GM13977 (cell line): Measurements from ENCODE around the gene ZNF320.
"Not testable (repeated sequence)": the region's sequence is repeated elsewhere in the genome, so short reads cannot be mapped to it uniquely, and the experiment has no call there.

Experiments
- DNase-seq: peaks from one replicate; pipeline ENCODE4 v3.0.0; 2012; ENCODE audit warnings: low spot score
- in situ Hi-C: fragments of 300-500 bp; cut with MboI; formaldehyde crosslinking; loops from one replicate; pipeline ENCODE4 v1.12.0; 2022; ENCODE audit warnings: low sequenced_read_pairs, low pct_unique_long_range_greater_than_20kb, mixed read lengths, inconsistent platforms; ENCODE audit not compliant: unreplicated experiment
- TF ChIP-seq, protein P1 (sequence below): IDR thresholded peaks from 2 replicates; pipeline ENCODE4 v1.5.1; 2012; ENCODE audit warnings: mild to moderate bottlenecking, control low read depth; ENCODE audit not compliant: insufficient read depth; ENCODE audit errors: extremely low read depth, missing control alignments

ZNF320 gene

DNA sequence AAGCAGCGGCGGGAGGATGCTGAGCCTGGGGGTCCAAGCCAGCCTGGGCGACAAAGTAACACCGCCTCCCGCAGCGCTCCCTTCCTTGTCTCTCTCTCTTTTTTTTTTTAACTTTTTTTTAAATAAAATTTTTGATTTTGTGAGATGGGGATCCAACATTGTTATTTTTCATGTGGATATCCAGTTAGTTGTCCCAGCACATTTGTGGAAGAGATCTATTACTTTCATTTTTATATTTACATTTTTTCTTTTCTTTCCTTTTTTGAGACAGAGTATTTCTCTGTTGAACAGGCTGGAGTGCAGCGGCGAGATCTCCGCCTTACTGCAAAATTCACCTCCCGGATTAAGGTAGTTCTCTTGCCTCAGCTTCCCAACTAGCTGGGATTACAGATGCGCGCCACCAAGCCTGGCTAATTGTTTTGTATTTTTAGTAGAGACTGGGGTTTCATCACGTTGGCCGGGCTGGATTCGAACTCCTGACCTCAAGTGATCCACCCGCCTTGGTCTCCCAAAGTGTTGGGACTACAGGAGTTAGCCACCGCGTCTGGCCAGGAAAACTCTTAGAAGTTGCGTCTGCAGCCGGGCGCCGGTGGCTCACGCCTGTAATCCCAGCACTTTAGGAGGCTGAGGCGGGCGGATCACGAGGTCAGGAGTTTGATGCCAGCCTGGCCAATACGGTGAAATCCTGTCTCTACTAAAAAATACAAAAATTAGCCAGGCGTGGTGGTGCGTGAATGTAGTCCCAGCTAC, 45.9 kb upstream of the ZNF320 start:
- no peak for DNase-seq
- in situ Hi-C loops: loop anchor here (10.0 kb wide), 1 partner anchor 89 kb away; the partner anchor contains the start of gene ZNF468
- TF ChIP-seq, protein P1, sequence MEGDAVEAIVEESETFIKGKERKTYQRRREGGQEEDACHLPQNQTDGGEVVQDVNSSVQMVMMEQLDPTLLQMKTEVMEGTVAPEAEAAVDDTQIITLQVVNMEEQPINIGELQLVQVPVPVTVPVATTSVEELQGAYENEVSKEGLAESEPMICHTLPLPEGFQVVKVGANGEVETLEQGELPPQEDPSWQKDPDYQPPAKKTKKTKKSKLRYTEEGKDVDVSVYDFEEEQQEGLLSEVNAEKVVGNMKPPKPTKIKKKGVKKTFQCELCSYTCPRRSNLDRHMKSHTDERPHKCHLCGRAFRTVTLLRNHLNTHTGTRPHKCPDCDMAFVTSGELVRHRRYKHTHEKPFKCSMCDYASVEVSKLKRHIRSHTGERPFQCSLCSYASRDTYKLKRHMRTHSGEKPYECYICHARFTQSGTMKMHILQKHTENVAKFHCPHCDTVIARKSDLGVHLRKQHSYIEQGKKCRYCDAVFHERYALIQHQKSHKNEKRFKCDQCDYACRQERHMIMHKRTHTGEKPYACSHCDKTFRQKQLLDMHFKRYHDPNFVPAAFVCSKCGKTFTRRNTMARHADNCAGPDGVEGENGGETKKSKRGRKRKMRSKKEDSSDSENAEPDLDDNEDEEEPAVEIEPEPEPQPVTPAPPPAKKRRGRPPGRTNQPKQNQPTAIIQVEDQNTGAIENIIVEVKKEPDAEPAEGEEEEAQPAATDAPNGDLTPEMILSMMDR: no peak

DNA sequence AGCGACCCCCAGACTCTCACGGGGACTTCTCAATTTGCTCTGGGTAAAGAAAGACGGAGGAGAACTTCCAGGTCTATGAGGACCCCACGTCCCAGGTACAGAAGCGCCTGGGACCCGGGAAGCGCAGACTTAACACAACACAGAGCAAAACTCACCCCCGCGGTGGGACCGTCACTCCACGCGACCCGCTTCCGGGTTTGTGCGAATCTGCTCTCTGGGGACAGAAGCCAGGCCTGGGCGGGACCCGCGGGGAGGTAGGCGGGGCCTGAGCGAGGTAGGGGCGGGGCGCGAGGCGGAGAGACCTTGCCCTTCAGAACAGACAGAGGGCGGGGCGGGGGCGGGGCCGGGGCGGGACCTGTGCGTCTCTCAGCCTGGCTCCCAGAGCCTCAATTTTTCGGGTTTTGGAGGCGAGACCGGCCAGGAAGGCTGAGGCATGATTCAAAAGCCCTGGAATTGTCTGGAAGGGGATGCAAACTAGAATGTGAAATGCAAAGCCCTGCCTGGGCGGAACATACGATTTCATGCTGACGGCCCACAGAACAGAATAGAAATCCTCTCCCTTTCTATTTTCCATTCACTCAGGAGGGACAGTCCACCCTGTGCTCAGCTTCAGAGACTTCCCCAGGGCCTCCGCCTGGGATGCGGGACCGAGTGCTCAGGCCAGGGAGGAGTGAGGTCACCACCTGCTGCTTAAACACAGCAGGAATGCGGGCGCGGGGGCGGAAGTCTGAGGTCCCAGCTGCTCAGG, 45.1 kb upstream of the ZNF320 start:
- peak; percentile 94 for DNase-seq
- TF ChIP-seq, protein P1: no peak
- in situ Hi-C loops: loop anchor here (10.0 kb wide), 1 partner anchor 88 kb away; the partner anchor contains the start of gene ZNF468

DNA sequence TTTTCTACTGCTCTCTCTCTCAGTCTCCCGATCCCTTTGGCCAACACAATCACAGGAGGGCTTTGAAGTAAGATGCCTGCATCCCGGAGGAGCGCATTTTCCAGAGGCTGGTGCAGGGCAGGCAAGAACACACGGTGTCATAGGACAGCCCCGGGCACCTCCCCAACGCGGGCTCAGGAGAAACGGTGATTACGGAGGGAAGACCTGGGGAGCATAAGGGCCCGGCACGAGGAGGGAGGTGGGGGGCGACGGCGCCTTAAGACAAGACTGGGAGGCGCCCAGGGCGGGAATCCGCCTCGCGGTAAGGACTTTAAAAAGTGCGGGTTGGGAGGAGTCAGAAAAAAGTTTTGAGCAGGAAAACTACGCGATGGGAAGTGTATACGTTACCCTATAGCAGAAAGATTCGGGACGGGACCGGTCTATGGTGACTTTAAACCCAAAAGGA, 44.5 kb upstream of the ZNF320 start:
- DNase-seq: no peak
- in situ Hi-C loops: loop anchor here (10.0 kb wide), 1 partner anchor 87 kb away; the partner anchor contains the start of gene ZNF468
- TF ChIP-seq, protein P1: no peak

DNA sequence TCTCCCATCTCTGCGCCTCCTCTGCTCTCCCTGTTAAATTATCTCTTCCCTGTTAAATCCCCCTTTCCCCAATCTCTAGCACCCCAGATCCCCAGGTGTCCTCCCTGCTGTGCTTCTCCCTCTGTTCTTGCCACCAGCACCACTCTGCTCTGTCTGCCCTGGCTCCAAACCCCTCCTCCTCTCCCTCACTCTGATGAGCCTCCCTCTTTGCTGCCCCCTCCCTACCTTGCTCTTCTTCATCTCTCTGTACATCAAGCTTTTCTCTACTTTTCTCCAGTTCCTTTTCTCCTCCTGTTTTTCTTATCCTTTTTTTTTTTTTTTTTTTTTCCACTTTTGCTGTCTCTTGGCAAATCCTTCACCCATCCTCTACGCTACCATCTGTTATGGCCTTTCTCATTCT, 44.1 kb upstream of the ZNF320 start:
- in situ Hi-C loops: loop anchor here (10.0 kb wide), 1 partner anchor 87 kb away; the partner anchor contains the start of gene ZNF468
- not testable (repeated sequence) for DNase-seq

DNA sequence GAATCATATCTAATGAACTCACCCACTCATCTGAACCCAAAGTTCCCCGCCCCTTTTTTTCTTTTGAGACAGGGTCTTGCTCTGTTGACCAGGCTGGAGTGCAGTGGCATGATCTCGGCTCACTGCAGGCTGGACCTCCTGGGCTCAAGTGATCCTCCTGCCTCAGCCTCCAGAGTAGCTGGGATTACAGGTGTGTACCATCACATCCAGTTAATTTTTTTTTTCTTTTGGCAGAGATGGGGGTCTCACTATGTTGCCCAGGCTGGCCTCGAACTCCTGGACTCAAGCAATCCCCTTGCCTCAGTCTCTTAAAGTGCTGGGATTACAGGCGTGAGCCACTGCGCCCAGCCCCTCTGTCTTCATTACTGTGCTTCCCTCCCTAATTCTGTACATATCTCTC, 43.5 kb upstream of the ZNF320 start:
- not testable (repeated sequence) for DNase-seq
- in situ Hi-C loops: loop anchor here (10.0 kb wide), 1 partner anchor 86 kb away; the partner anchor contains the start of gene ZNF468

DNA sequence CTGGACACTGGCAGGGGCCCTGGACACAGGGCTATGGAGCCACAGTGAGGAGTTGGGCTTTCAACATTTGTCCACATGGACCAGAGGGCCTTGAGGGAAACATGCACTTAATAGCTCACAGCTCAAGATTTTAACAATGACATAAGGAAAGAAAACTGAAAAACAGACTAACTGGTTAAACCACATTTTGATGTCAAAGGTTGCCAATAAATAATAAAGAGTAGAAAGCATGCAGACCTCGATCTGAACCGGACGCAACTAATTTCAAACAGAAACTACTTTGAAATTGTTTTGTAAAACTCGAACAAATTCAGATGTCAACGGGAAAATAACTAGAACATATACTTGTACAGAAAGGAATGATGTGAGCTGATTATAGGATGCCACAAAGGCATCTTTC, 41.3 kb upstream of the ZNF320 start:
- DNase-seq: no peak
- in situ Hi-C loops: no loop called here

DNA sequence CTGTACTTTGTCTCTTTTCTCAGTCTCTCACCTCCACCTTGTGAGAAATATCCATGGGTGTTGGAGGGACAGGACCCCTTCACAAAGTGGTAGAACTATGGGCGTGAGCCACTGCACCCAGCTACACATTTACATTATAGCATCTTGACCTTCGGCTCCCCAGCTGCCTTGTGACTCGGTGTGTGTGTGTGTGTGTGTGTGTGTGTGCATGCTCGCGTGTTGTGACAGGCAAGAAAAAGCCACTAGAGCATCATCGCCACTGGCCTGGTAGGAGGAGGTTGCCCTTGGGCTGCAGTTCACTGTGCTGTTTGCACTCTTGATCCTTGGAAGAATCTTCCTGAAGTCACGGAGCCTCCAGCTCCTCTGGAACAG, 39.5 kb upstream of the ZNF320 start:
- no peak for DNase-seq
- TF ChIP-seq, protein P1: no peak
- in situ Hi-C loops: no loop called here

More for the DNA sequence above, 41.3 kb upstream of the ZNF320 start:
- TF ChIP-seq, protein P1: no peak
